Measurements from ENCODE around the gene TRPM2.

GRCh38 chr21:44328242-44328895, 25.1 kb upstream of the TRPM2 start:
- TF ChIP-seq, protein P1, sequence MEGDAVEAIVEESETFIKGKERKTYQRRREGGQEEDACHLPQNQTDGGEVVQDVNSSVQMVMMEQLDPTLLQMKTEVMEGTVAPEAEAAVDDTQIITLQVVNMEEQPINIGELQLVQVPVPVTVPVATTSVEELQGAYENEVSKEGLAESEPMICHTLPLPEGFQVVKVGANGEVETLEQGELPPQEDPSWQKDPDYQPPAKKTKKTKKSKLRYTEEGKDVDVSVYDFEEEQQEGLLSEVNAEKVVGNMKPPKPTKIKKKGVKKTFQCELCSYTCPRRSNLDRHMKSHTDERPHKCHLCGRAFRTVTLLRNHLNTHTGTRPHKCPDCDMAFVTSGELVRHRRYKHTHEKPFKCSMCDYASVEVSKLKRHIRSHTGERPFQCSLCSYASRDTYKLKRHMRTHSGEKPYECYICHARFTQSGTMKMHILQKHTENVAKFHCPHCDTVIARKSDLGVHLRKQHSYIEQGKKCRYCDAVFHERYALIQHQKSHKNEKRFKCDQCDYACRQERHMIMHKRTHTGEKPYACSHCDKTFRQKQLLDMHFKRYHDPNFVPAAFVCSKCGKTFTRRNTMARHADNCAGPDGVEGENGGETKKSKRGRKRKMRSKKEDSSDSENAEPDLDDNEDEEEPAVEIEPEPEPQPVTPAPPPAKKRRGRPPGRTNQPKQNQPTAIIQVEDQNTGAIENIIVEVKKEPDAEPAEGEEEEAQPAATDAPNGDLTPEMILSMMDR (IDR thresholded peaks at IDR 0.05), result no peak
- no peak for TF ChIP-seq POLR2A (IDR thresholded peaks at IDR 0.05)
